C4-2B (cell line): ENCODE data around the gene BMF.

Source experiments
- ZFX ChIP-seq: fragments of 450-650 bp; IDR thresholded peaks from 2 replicates; pipeline ENCODE4 v1.6.1; 2017
- TF ChIP-seq, protein P1 (sequence below): fragments of 450-650 bp; conservative IDR thresholded peaks from 2 replicates; pipeline ENCODE4 v1.5.1; 2017; ENCODE audit warnings: mild to moderate bottlenecking

GRCh38 chr15:40133544-40133943 is 24.9 kb upstream of the BMF start:
- TF ChIP-seq, protein P1, sequence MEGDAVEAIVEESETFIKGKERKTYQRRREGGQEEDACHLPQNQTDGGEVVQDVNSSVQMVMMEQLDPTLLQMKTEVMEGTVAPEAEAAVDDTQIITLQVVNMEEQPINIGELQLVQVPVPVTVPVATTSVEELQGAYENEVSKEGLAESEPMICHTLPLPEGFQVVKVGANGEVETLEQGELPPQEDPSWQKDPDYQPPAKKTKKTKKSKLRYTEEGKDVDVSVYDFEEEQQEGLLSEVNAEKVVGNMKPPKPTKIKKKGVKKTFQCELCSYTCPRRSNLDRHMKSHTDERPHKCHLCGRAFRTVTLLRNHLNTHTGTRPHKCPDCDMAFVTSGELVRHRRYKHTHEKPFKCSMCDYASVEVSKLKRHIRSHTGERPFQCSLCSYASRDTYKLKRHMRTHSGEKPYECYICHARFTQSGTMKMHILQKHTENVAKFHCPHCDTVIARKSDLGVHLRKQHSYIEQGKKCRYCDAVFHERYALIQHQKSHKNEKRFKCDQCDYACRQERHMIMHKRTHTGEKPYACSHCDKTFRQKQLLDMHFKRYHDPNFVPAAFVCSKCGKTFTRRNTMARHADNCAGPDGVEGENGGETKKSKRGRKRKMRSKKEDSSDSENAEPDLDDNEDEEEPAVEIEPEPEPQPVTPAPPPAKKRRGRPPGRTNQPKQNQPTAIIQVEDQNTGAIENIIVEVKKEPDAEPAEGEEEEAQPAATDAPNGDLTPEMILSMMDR = no peak
- no peak for TF ChIP-seq ZFX
